ENCODE results near the gene ATP5MC3.

Gene ATP5MC3

DNA sequence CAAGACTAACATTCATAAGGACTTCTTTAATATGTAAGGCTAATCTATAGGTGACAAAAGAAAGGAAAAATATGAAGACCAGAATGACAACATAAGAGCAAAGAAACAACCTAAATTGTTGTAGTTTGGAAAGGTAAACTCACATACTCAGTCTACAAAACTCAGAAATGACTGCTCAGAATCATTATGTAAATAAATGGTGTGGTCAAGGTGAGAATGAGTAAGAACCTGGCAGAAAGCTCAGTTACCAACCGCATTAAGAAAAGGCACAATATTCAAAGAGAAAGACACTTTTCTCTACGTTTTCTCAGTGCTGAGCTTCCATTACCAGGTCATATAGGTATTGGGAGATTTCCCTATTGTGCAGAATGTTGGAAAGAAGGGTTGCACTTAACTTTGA lies 29.3 kb downstream of the ATP5MC3 start:
- CTCF ChIA-PET: interaction anchor here (0.6 to 1.1 kb wide), 3 partner anchors 46 to 455 kb away, joined by 3 read pairs; no protein-coding TSS in a partner anchor
- TF ChIP-seq, protein P1, sequence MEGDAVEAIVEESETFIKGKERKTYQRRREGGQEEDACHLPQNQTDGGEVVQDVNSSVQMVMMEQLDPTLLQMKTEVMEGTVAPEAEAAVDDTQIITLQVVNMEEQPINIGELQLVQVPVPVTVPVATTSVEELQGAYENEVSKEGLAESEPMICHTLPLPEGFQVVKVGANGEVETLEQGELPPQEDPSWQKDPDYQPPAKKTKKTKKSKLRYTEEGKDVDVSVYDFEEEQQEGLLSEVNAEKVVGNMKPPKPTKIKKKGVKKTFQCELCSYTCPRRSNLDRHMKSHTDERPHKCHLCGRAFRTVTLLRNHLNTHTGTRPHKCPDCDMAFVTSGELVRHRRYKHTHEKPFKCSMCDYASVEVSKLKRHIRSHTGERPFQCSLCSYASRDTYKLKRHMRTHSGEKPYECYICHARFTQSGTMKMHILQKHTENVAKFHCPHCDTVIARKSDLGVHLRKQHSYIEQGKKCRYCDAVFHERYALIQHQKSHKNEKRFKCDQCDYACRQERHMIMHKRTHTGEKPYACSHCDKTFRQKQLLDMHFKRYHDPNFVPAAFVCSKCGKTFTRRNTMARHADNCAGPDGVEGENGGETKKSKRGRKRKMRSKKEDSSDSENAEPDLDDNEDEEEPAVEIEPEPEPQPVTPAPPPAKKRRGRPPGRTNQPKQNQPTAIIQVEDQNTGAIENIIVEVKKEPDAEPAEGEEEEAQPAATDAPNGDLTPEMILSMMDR (IDR thresholded peaks at IDR 0.05; ENCODE audit: insufficient read depth, low read length, missing control alignments): no peak
- POLR2A ChIA-PET: no interaction called here
- no peak for DNase-seq (ENCODE audit: low read depth, low spot score)
- no peak overlapping the region for H3K4me3 ChIP-seq (ENCODE audit: low read depth, low read length)

DNA sequence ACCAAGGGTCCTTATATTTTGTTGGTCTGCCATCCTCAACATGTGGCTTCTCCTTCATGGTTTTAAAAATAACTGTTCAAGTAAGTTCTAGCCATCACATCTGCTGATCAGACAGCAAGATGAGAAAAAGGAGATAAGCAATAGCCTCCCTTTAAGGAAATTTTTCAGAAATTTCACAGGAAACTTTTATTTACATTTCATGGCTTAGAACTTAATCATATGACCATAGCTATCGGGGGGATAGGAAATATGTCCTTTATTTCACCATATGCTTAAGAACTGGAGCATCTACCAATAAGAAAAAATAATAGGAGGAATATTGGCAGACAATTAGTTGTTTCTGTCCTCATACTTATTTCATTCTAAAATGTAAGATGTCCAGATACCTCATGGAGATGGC lies 29.7 kb downstream of the ATP5MC3 start:
- DNase-seq (ENCODE audit: low read depth, low spot score): no peak
- TF ChIP-seq, protein P1 (IDR thresholded peaks at IDR 0.05; ENCODE audit: insufficient read depth, low read length, missing control alignments): no peak
- no peak overlapping the region for H3K4me3 ChIP-seq (ENCODE audit: low read depth, low read length)
- CTCF ChIA-PET: interaction anchor here (0.6 to 1.4 kb wide), 2 partner anchors 45 to 47 kb away, joined by 3 to 4 read pairs; no protein-coding TSS in a partner anchor
- POLR2A ChIA-PET: no interaction called here

DNA sequence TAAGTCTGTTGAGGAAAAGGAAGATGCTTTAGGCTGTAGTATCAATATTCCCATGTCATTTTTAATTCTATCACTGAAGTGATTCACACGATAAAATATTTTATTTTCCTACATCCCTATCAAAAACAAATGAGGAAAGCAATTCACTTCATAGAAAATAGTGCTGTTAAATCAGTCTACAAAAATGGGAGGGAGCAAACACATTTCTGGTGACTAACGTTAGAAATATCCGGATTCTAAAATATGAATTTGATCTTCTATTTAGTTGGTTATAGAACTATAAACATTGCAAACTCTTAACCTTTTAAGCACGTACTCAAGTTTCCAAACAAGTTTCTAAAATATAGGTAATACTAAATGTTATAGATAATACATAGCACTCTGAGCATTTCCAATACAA lies 34.3 kb downstream of the ATP5MC3 start:
- CTCF ChIA-PET: no interaction called here
- TF ChIP-seq, protein P1 (IDR thresholded peaks at IDR 0.05; ENCODE audit: insufficient read depth, low read length, missing control alignments): no peak
- no peak for DNase-seq (ENCODE audit: low read depth, low spot score)
- H3K4me3 ChIP-seq (ENCODE audit: low read depth, low read length): no peak overlapping the region
- POLR2A ChIA-PET: no interaction called here

DNA sequence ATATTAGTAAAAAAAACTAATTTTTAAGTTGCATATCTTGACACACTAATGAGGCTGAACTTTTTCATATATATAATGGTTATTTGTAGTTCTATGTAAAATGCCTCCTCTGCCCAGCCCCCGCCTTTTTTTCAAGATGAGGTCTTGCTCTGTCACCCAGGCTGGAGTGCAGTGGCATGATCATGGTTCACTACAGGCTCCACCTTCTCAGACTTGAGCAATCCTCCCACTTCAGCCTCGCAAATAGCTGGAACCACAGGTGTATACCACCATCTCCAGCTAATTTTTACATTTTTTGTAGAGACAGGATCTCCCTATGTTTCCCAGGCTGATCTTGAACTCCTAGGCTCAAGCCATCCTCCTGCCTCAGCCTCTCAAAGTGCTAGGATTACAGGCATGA lies 37.8 kb downstream of the ATP5MC3 start:
- DNase-seq (ENCODE audit: low read depth, low spot score): no peak
- POLR2A ChIA-PET: no interaction called here
- CTCF ChIA-PET: no interaction called here
- no peak overlapping the region for H3K4me3 ChIP-seq (ENCODE audit: low read depth, low read length)
- TF ChIP-seq, protein P1 (IDR thresholded peaks at IDR 0.05; ENCODE audit: insufficient read depth, low read length, missing control alignments): no peak

DNA sequence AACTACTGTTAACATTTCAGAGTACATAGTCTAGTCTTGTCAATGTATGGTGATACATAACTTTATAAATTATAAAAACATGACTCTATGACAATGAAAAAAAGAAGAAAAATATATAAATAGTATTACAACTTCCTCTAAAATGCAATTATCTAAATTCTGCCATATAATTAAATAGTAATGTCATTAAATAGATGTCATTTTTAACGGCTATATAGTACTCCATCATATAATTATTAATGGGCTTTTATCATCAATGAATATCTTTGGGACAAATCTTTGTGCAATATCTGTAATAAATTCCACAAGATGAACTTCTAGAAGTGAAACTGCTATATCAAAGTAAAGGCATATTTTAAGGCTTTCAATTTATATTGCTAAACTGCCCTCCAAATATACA lies 38.3 kb downstream of the ATP5MC3 start:
- H3K4me3 ChIP-seq (ENCODE audit: low read depth, low read length): no peak overlapping the region
- ChIA-PET CTCF (no interaction called here), POLR2A (no interaction called here)
- TF ChIP-seq, protein P1 (IDR thresholded peaks at IDR 0.05; ENCODE audit: insufficient read depth, low read length, missing control alignments): no peak
- no peak for DNase-seq (ENCODE audit: low read depth, low spot score)

DNA sequence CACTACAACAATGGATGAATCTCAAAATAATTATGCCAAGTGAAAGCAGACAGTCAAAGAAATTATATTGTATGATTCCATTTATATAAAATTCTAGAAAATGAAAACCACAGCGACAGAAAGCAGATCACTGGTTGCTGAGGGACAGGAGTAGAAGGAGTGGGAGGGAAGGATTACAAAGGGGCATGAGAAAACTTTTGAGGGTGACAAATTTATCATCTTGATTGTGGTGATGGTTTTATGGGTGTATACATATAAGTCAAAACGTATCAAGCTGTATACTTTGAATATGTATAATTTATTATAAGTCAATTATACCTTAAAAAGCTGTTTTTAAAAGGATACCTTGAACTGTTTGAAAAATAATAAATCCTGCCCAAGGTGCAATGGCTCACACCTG lies 41.2 kb downstream of the ATP5MC3 start:
- ChIA-PET CTCF (interaction anchor here (1.6 to 1.7 kb wide), 2 partner anchors 21 to 26 kb away, joined by 3 to 6 read pairs; no protein-coding TSS in a partner anchor), POLR2A (no interaction called here)
- H3K4me3 ChIP-seq (ENCODE audit: low read depth, low read length): no peak overlapping the region
- no peak for DNase-seq (ENCODE audit: low read depth, low spot score)
- TF ChIP-seq, protein P1 (IDR thresholded peaks at IDR 0.05; ENCODE audit: insufficient read depth, low read length, missing control alignments): no peak
